Testis (tissue), 3 donors: ENCODE measurements around the gene CCN2. TPM values are rescaled to one million over a fixed set of nuclear protein-coding genes. Genes with fewer than 3 reads are reported as not detected.

Experiments used
- DNase-seq: peaks from one replicate; pipeline ENCODE4 v3.0.0-alpha.2; 2019
- H3K27ac ChIP-seq, 2 donors: fragments of 200-600 bp; sonication (generic); one replicate each; pipeline ENCODE4 v1.5.1; 2019
- H3K27me3 ChIP-seq: fragments of 200-600 bp; sonication (generic); one replicate; pipeline ENCODE4 v1.5.1; 2019
- H3K36me3 ChIP-seq: fragments of 200-600 bp; sonication (generic); one replicate; pipeline ENCODE4 v1.5.1; 2017; ENCODE audit warnings: low read depth; ENCODE audit errors: missing control alignments
- H3K4me1 ChIP-seq: fragments of 200-600 bp; sonication (generic); one replicate; pipeline ENCODE4 v1.5.1; 2019
- H3K4me3 ChIP-seq, 2 donors: fragments of 200-600 bp; sonication (generic); one replicate each; pipeline ENCODE4 v1.5.1; 2017 to 2019
- H3K9me3 ChIP-seq: fragments of 200-600 bp; sonication (generic); one replicate; pipeline ENCODE4 v1.5.1; 2017
- CTCF ChIP-seq, 3 experiments: fragments of 450-650 bp in 2 of 3; fragments of 200-600 bp in 1 of 3; sonication (generic) in 1 of 3; IDR thresholded peaks; one replicate each; pipeline ENCODE4 v1.5.1; 2016 to 2019; ENCODE audit warnings: antibody characterized with exemption in 3 of 3, mild to moderate bottlenecking in 2 of 3, moderate library complexity in 1 of 3
- POLR2A ChIP-seq: fragments of 450-650 bp; IDR thresholded peaks from one replicate; pipeline ENCODE4 v1.6.1; 2017; ENCODE audit warnings: antibody characterized with exemption, mild to moderate bottlenecking, moderate library complexity
- WGBS, 2 donors: methylation state at CpG; one replicate each; pipeline ENCODE4 v1.1.5; 2018; 5-methylcytosine and 5-hydroxymethylcytosine counted together
- intact Hi-C: fragments of 100-400 bp; cut with DNase I; formaldehyde crosslinking; loops from one replicate; pipeline ENCODE4 v1.15.1; 2023; ENCODE audit warnings: low total_unique reads
- polyA plus RNA-seq: library from polyadenylated mRNA; stranded (reverse); fragments of 350-450 nt; fragmentation: Illumina TruSeq; extraction: RNeasy Lipid Tissue Mini Kit (QIAGEN cat#74804); gene quantifications from one replicate; pipeline ENCODE4 v1.2.3, GENCODE V29; 2014; ENCODE audit warnings: low read depth, low replicate concordance; ENCODE audit not compliant: insufficient read depth
- total RNA-seq, 2 donors: library from RNA; depleted of rRNA; stranded (reverse); fragments of >200 nt; gene quantifications; one replicate each; pipeline ENCODE4 v1.2.3, GENCODE V29; 2016

CCN2 gene
- total and polyA plus RNA-seq, 3 donors from 2014 or later = 39.1 to 50.4 (median 50.2) TPM

GRCh38 chr6:131981624-131981978, 30.4 kb upstream of the CCN2 start:
- intact Hi-C loops = no loop called here
- 90 to 99% methylated on average over 3 of the region's 3 CpGs for WGBS, 2 donors
- H3K4me3 ChIP-seq = no peak overlapping the region
- H3K4me1 ChIP-seq = peaks cover 9% of the 10 kb centered on the region
- H3K27me3 ChIP-seq = no peaks in the 10 kb centered on the region
- no peaks in the 10 kb centered on the region for H3K36me3 ChIP-seq
- H3K27ac ChIP-seq = no peak overlapping the region
- DNase-seq = no peak
- TF ChIP-seq POLR2A (no peak), CTCF (IDR thresholded peaks at IDR 0.05) (no peak)
- no peaks in the 10 kb centered on the region for H3K9me3 ChIP-seq

GRCh38 chr6:131980791-131981623, 29.8 kb upstream of the CCN2 start:
- H3K4me1 ChIP-seq = peaks cover 9% of the 10 kb centered on the region
- no peaks in the 10 kb centered on the region for H3K27me3 ChIP-seq
- TF ChIP-seq POLR2A (no peak), CTCF (IDR thresholded peaks at IDR 0.05) (no peak)
- H3K4me3 ChIP-seq = no peak overlapping the region
- no peaks in the 10 kb centered on the region for H3K9me3 ChIP-seq
- intact Hi-C loops = no loop called here
- H3K36me3 ChIP-seq = no peaks in the 10 kb centered on the region
- 75 to 82% methylated on average over 8 of the region's 8 CpGs for whole genome bisulfite sequencing, 2 donors
- no peak overlapping the region for H3K27ac ChIP-seq
- no peak for DNase-seq

GRCh38 chr6:131980338-131980790, 29.2 kb upstream of the CCN2 start:
- H3K4me1 ChIP-seq = peaks cover 9% of the 10 kb centered on the region
- no peak overlapping the region for H3K27ac ChIP-seq
- H3K27me3 ChIP-seq = no peaks in the 10 kb centered on the region
- 86 to 100% methylated on average over 1 of the region's 1 CpG for WGBS, 2 donors
- TF ChIP-seq CTCF (IDR thresholded peaks at IDR 0.05) (no peak), POLR2A (no peak)
- DNase-seq = no peak
- H3K9me3 ChIP-seq = no peaks in the 10 kb centered on the region
- H3K36me3 ChIP-seq = no peaks in the 10 kb centered on the region
- intact Hi-C loops = no loop called here
- no peak overlapping the region for H3K4me3 ChIP-seq

- no peak overlapping the region for H3K27ac ChIP-seq
Measured at GRCh38 chr6:131979515-131980337, 28.6 kb upstream of the CCN2 start.

More at GRCh38 chr6:131979515-131980337, 28.6 kb upstream of the CCN2 start:
- no peaks in the 10 kb centered on the region for H3K36me3 ChIP-seq
- intact Hi-C loops = no loop called here
- no peaks in the 10 kb centered on the region for H3K9me3 ChIP-seq
- WGBS, 2 donors = 73 to 92% methylated on average over 5 of the region's 5 CpGs
- peaks cover 9% of the 10 kb centered on the region for H3K4me1 ChIP-seq
- H3K27me3 ChIP-seq = no peaks in the 10 kb centered on the region
- TF ChIP-seq POLR2A (no peak), CTCF (IDR thresholded peaks at IDR 0.05) (no peak)
- DNase-seq = no peak
- H3K4me3 ChIP-seq = no peak overlapping the region
